IPS-NIHi11 (cell line): ENCODE data around the gene GCDH.
"Not testable (repeated sequence)": the region's sequence is repeated elsewhere in the genome, so short reads cannot be mapped to it uniquely, and the experiment has no call there.

Experiments
- DNase-seq: peaks from one replicate; pipeline ENCODE4 v3.0.0; 2012; ENCODE audit warnings: mixed read lengths, low spot score

GCDH gene

GRCh38 chr19:12890787-12891552, at the start of gene GCDH:
GCDH (plus strand) TSS chr19:12891160; CDS start chr19:12891305, 145 bp downstream.
- peak; percentile 95 for DNase-seq

- DNase-seq = no peak
Measured at GRCh38 chr19:12842511-12842910, 48.4 kb upstream of the GCDH start.

GRCh38 chr19:12843328-12843727, 47.6 kb upstream of the GCDH start:
- DNase-seq = no peak

GRCh38 chr19:12843999-12844732, 46.8 kb upstream of the GCDH start:
- DNase-seq = no peak

GRCh38 chr19:12846613-12847012, 44.3 kb upstream of the GCDH start:
- not testable (repeated sequence) for DNase-seq

- peak; percentile 97 for DNase-seq
Measured at GRCh38 chr19:12847159-12848139, 43.5 kb upstream of the GCDH start.

- DNase-seq = no peak
Measured at GRCh38 chr19:12856653-12857052, 34.3 kb upstream of the GCDH start.

- no peak for DNase-seq
Measured at GRCh38 chr19:12858041-12858928, 32.7 kb upstream of the GCDH start.

- no peak for DNase-seq
Measured at GRCh38 chr19:12859546-12859945, 31.4 kb upstream of the GCDH start.

GRCh38 chr19:12864143-12864542, 26.8 kb upstream of the GCDH start:
- no peak for DNase-seq

GRCh38 chr19:12864721-12865715, 25.9 kb upstream of the GCDH start:
- no peak for DNase-seq

- no peak for DNase-seq
Measured at GRCh38 chr19:12865746-12866415, 25.1 kb upstream of the GCDH start.

- DNase-seq = no peak
Measured at GRCh38 chr19:12866416-12867119, 24.4 kb upstream of the GCDH start.

- peak; percentile 96 for DNase-seq
Measured at GRCh38 chr19:12867120-12868099, 23.6 kb upstream of the GCDH start.

GRCh38 chr19:12868540-12869112, 22.3 kb upstream of the GCDH start:
- DNase-seq = peak; percentile 85

GRCh38 chr19:12871681-12872080, 19.3 kb upstream of the GCDH start:
- DNase-seq = no peak

- peak; percentile 15 for DNase-seq
Measured at GRCh38 chr19:12872255-12872654, 18.7 kb upstream of the GCDH start.
